Measurements from ENCODE around the gene TRH.
A peak's percentile ranks its signal among the peaks of the same experiment; 100 is the strongest.
"Not testable (repeated sequence)": the region's sequence is repeated elsewhere in the genome, so short reads cannot be mapped to it uniquely, and the experiment has no call there.

TRH gene

DNA sequence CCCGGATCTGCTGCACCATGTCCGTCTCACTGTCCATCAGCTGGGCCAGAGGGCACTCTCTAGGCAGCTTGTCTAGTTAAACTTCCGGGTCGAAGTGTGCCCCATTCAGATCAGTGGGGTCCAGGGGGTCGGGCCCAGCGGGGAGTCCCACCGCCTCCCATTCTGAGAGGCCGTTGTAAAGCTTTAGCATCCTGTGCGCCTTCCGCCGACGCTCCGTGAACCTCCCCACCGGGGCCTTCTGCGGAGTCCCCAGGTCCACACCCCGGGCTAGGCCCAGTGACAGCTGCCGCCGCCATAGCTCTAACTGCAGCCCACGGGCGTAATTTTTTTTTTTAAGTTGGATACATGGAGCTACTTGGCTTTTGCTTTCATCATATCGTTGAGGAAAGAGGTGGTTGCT lies 38.7 kb downstream of the TRH start:
- not testable (repeated sequence) for DNase-seq

DNA sequence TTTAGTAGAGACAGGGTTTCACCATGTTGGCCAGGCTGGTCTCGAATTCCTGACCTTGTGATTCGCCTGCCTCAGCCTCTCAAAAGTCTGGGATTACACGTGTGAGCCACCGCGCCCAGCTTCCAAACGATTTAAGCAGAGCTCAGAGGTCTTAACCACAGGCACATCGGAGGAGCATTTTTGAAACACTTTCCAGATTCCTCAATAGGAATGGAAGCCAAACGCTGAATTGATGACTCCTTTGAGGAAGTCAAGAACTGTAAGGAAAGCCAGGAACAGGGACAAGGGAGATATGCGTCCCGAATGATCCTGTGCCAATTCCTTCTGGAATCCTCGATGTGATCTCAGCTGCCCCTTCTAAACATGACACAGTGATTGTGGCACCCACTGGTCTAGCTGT lies 40.0 kb downstream of the TRH start:
- DNase-seq = no peak

DNA sequence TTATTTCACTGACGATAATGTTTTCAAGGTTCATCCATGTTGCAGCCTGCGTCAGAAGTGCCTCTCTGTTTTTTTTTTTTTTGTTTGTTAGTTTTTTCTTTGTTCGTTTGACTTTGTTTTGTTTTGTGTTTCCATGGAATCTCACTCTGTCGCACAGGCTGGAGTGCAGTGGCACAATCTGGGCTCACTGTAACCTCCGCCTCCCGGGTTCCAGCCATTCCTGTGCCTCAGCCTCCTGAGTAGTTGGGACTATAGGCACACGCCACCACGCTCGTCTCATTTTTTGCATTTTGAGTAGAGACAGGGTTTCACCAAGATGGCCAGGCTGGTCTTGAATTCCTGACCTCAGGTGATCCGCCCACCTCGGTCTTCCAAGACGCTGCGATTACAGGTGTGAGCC lies 43.1 kb downstream of the TRH start:
- DNase-seq = not testable (repeated sequence)

DNA sequence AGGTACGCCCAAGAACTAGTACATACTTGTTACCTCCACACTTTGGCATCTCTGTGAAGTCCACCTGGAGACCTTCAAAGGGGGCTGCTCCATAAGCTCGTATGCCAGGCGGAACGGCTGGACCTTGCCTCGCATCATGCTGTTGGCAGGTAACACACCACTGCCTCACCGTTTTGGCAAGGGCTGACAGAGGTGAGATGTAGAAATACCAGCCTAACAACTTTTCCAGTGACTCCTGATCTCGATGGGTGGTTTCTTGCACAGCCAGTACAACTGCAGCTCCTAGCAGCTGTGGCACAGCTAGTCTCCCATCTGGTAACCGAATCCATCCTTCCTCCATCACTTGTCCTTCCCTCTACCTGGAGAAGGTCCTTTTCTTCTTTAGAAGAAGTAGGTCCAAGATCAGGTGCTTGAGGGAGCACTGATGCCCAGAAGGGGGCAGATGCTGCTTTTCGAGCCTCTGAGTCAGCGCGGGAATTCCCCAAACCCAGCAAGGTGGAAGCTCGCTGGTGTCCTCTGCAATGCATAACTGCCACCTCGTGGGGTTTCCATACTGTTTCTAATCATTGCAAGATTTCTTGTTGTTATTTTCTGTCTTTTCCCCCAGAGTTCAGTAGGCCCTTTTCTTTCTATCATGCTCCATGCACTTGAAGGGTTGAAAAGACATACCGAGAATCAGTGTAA lies 51.8 kb downstream of the TRH start:
- peak; percentile 30 for DNase-seq

DNA sequence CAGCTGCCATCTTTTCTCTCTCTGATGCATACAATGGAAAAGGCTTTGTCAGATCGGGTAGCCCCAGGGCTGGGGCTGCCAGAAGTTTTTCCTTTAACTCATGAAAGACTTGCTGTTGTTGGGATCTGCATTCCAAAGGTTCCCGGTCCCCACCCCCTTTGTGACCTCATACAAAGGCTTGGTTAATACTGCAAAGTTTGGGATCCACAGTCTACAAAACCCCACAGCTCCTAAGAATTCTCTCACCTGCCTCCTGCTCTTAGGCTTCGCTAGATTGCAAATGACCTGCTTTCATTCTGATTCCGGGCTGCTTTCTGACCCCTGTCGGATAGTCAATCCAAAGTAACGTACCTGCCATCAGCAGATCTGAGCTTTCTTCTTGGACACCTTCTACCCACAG lies 52.9 kb downstream of the TRH start:
- not testable (repeated sequence) for DNase-seq

Measured in activated naive CD4-positive, alpha-beta T cell treated with anti-CD3 and anti-CD28 coated beads, Interleukin-2, amount 50 U/mL, for 16 hours (primary cell).